HepG2 (cell line): ENCODE data around the gene SPHK1.

Experiments
- ELF1 ChIP-seq: sonication (generic); formaldehyde crosslinking; IDR thresholded peaks from 2 replicates; pipeline ENCODE4 v1.4.0; 2020; ENCODE audit warnings: missing genetic modification reagents
- EP300 ChIP-seq, 3 experiments: sonication (generic) in 1 of 3; formaldehyde crosslinking in 1 of 3; IDR thresholded peaks; 2 replicates each; pipeline versions ENCODE4 v1.5.1 to v1.6.1; 2011 to 2020; ENCODE audit warnings: low read depth in 2 of 3, low read length in 2 of 3, borderline replicate concordance in 1 of 3, improper control_type of control experiment in 1 of 3, mild to moderate bottlenecking in 1 of 3, missing genetic modification reagents in 1 of 3, moderate library complexity in 1 of 3

- TF ChIP-seq EP300 (IDR thresholded peaks at IDR 0.05; ENCODE audit: low read depth in 2 of 2, low read length in 2 of 2) (peak in 1 of 2 experiments; percentile 36; a peak in 1 of 4 replicates), EP300 (CRISPR knock-in tag; IDR thresholded peaks at IDR 0.05; ENCODE audit: borderline replicate concordance) (no peak), ELF1 (CRISPR knock-in tag) (no peak)
Measured at GRCh38 chr17:76367642-76368041, 16.8 kb upstream of the SPHK1 start.
